Measurements from ENCODE around the gene FOXD3. TPM values are rescaled to one million over a fixed set of nuclear protein-coding genes. Genes with fewer than 3 reads are reported as not detected.
A peak's percentile ranks its signal among the peaks of the same experiment; 100 is the strongest.

Gene FOXD3
- 0.80 TPM for total RNA-seq (2021; ENCODE audit: unreplicated experiment)
- 1.5 TPM for polyA plus RNA-seq (2012; ENCODE audit: insufficient read length)
- percentile 17 among the genes with signal in this experiment for Bru-seq, nascent RNA
- percentile 27 among the genes with signal in this experiment for BruChase-seq, experiment 1, labeled RNA remaining after a 2-hour chase
- BruChase-seq, experiment 2, labeled RNA remaining after a 6-hour chase: not detected
- long read RNA-seq, partial matches to known transcripts: 0 of 3 reads
- long read RNA-seq, other reads (novel, unspliced or antisense): 0 of 3 reads

GRCh38 chr1:63322114-63322943 is at the start of gene FOXD3:
FOXD3 (plus strand) TSS chr1:63322567; CDS start chr1:63323059, 492 bp downstream.
- Histone ChIP-seq H3K27me3 (ENCODE audit: control insufficient read depth, insufficient read depth, low read length) (no peaks in the 10 kb centered on the region; the same call in 1 of the 2 replicates), H3K4me3 (ENCODE audit: low read depth in 2 of 2, low read length in 2 of 2) (peak within 1 kb of the TSS; percentile 64 to 68), H3K4me1 (ENCODE audit: control insufficient read depth, insufficient read depth, low read length) (peaks cover 10% of the 10 kb centered on the region), H3K27ac (ENCODE audit: low read length) (peak within 1 kb of the TSS; percentile 48; the same call in 1 of the 2 replicates), H3K36me3 (ENCODE audit: control insufficient read depth, insufficient read depth, low read length) (no peaks in the 10 kb centered on the region), H3K9me3 (ENCODE audit: control insufficient read depth, insufficient read depth, low read depth, low read length) (no peaks in the 10 kb centered on the region)
- intact Hi-C loops (cut with micrococcal nuclease; ENCODE audit: unreplicated experiment) (no loop called here), in situ Hi-C loops (cut with HindIII; ENCODE audit: low pct_unique_long_range_greater_than_20kb, low sequenced_read_pairs) (no loop called here)
- TF ChIP-seq CTCF (IDR thresholded peaks at IDR 0.05) (no peak), SIN3A (IDR thresholded peaks at IDR 0.05; ENCODE audit: borderline replicate concordance, insufficient read depth, low read depth, low read length) (0 out of 2 replicates have a peak, but pooled peaks have one; percentile 72), REST (IDR thresholded peaks at IDR 0.05; ENCODE audit: insufficient read depth in 1 of 2, low read depth in 2 of 2, low read length in 1 of 2) (no peak)
- BruUV-seq (replicated peaks): no TSS peak
- ATAC-seq (peak; percentile 83), DNase-seq (ENCODE audit: low read depth, low spot score) (no peak)
- ChIA-PET CTCF (no interaction called here), POLR2A (no interaction called here)

- H3K9me3 ChIP-seq (ENCODE audit: control insufficient read depth, insufficient read depth, low read depth, low read length): no peaks in the 10 kb centered on the region
- no TSS peak for BruUV-seq (replicated peaks)
- ChIA-PET POLR2A (interaction anchor here (0.6 kb wide), 1 partner anchor 23 kb away, joined by 5 read pairs; no protein-coding TSS in a partner anchor), CTCF (no interaction called here)
- no peak overlapping the region for H3K4me3 ChIP-seq (ENCODE audit: low read depth in 2 of 2, low read length in 2 of 2)
- no peak overlapping the region for H3K27ac ChIP-seq (ENCODE audit: low read length)
- in situ Hi-C loops (cut with HindIII; ENCODE audit: low pct_unique_long_range_greater_than_20kb, low sequenced_read_pairs): no loop called here
- no peak for ATAC-seq
- H3K36me3 ChIP-seq (ENCODE audit: control insufficient read depth, insufficient read depth, low read length): no peaks in the 10 kb centered on the region
- no peak for TF ChIP-seq SIN3A (IDR thresholded peaks at IDR 0.05; ENCODE audit: borderline replicate concordance, insufficient read depth, low read depth, low read length)
- no peak for TF ChIP-seq POLR2AphosphoS5 (IDR thresholded peaks at IDR 0.05; ENCODE audit: low read depth, low read length)
- TF ChIP-seq CTCF (IDR thresholded peaks at IDR 0.05): no peak
- TF ChIP-seq TCF7L2 (IDR thresholded peaks at IDR 0.05; ENCODE audit: low read depth, low read length): no peak
- no peak for TF ChIP-seq REST (IDR thresholded peaks at IDR 0.05; ENCODE audit: insufficient read depth in 1 of 2, low read depth in 2 of 2, low read length in 1 of 2)
- H3K27me3 ChIP-seq (ENCODE audit: control insufficient read depth, insufficient read depth, low read length): peaks cover 4% of the 10 kb centered on the region; the same call in 1 of the 2 replicates
- H3K4me1 ChIP-seq (ENCODE audit: control insufficient read depth, insufficient read depth, low read length): no peaks in the 10 kb centered on the region
- intact Hi-C loops (cut with micrococcal nuclease; ENCODE audit: unreplicated experiment): no loop called here
- DNase-seq (ENCODE audit: low read depth, low spot score): no peak
These were observed 49.6 kb upstream of the FOXD3 start for GRCh38 chr1:63272811-63273210.
